OCI-LY7 (cell line): ENCODE measurements around the gene RBKS. TPM values are rescaled to one million over a fixed set of nuclear protein-coding genes. Genes with fewer than 3 reads are reported as not detected.

Experiments used
- BruUV-seq: library from RNA; stranded (reverse); fragments of 400-500 nt; replicated peaks from 2 replicates; lab custom pipeline; 2021; lab: Mats Ljungman, UMichigan
- CTCF ChIA-PET: fragments of 300-600 bp; sonication (Branson Sonifier 250); formaldehyde crosslinking; loops from one replicate; lab custom pipeline; 2022; ENCODE audit warnings: antibody characterized with exemption; ENCODE audit not compliant: unreplicated experiment; lab: Charles Lee
- POLR2A ChIA-PET: fragments of 300-600 bp; sonication (Branson Sonifier 250); formaldehyde crosslinking; loops from one replicate; lab custom pipeline; 2022; ENCODE audit warnings: antibody characterized with exemption; lab: Charles Lee
- DNase-seq: peaks from one replicate; pipeline ENCODE4 v3.0.0-alpha.2; 2015; ENCODE audit warnings: low spot score
- H2AFZ ChIP-seq: fragments of 200-600 bp; sonication (generic), shearing (Covaris generic); 2 replicates; pipeline ENCODE4 v1.6.1; 2014; ENCODE audit warnings: mild to moderate bottlenecking, antibody characterized with exemption, low read length, moderate library complexity
- H3K27ac ChIP-seq: fragments of 200-600 bp; sonication (generic); 2 replicates; pipeline ENCODE4 v1.5.1; 2014; ENCODE audit warnings: mixed run types, low read depth, mild to moderate bottlenecking, moderate library complexity, low read length, inconsistent platforms; ENCODE audit not compliant: poor library complexity, severe bottlenecking
- H3K36me3 ChIP-seq: fragments of 200-600 bp; sonication (generic); 2 replicates; pipeline ENCODE4 v1.6.1; 2014; ENCODE audit warnings: mild to moderate bottlenecking, antibody characterized with exemption, low read length, moderate library complexity, mixed read lengths; ENCODE audit not compliant: insufficient read depth
- H3K4me1 ChIP-seq: fragments of 200-600 bp; sonication (generic); 2 replicates; pipeline ENCODE4 v1.5.1; 2014; ENCODE audit warnings: mild to moderate bottlenecking, low read length; ENCODE audit not compliant: insufficient read depth, poor library complexity, severe bottlenecking
- H3K4me2 ChIP-seq: fragments of 200-600 bp; sonication (generic); 2 replicates; pipeline ENCODE4 v1.6.1; 2014; ENCODE audit warnings: mild to moderate bottlenecking, low read length
- H3K4me3 ChIP-seq: fragments of 200-600 bp; sonication (generic); 2 replicates; pipeline ENCODE4 v1.5.1; 2014; ENCODE audit warnings: mild to moderate bottlenecking, low read depth, low read length; ENCODE audit not compliant: poor library complexity, severe bottlenecking
- H3K79me2 ChIP-seq: fragments of 200-600 bp; sonication (generic); 2 replicates; pipeline ENCODE4 v1.6.1; 2016; ENCODE audit warnings: low read depth, mild to moderate bottlenecking, low read length, moderate library complexity, mixed read lengths; ENCODE audit not compliant: insufficient read depth
- H3K9me2 ChIP-seq: fragments of 200-600 bp; sonication (generic); 2 replicates; pipeline ENCODE4 v1.6.1; 2016; ENCODE audit warnings: mild to moderate bottlenecking, low read length, mixed read lengths; ENCODE audit not compliant: insufficient read depth
- H3K9me3 ChIP-seq: fragments of 200-600 bp; sonication (generic); 2 replicates; pipeline ENCODE4 v1.6.1; 2014; ENCODE audit warnings: mild to moderate bottlenecking, mixed run types, low read length, mixed read lengths
- H4K20me1 ChIP-seq: fragments of 200-600 bp; sonication (generic); 2 replicates; pipeline ENCODE4 v1.6.1; 2014; ENCODE audit warnings: mild to moderate bottlenecking, antibody characterized with exemption, low read length, moderate library complexity, mixed read lengths; ENCODE audit not compliant: insufficient read depth
- CTCF ChIP-seq: fragments of 200-600 bp; sonication (generic); conservative IDR thresholded peaks from 2 replicates; pipeline ENCODE4 v1.5.1; 2014; ENCODE audit warnings: mild to moderate bottlenecking, antibody characterized with exemption, low read length, moderate library complexity, mixed read lengths
- EZH2phosphoT487 ChIP-seq: fragments of 200-600 bp; sonication (generic); IDR thresholded peaks from 2 replicates; pipeline ENCODE4 v1.6.1; 2018; ENCODE audit warnings: low read depth, borderline replicate concordance, mild to moderate bottlenecking, mixed run types, antibody characterized with exemption, low read length, moderate library complexity, mixed read lengths
- intact Hi-C: fragments of 100-400 bp; cut with micrococcal nuclease; formaldehyde crosslinking; loops from one replicate; pipeline ENCODE4 v1.10.0; 2022; ENCODE audit not compliant: unreplicated experiment
- total RNA-seq, 2 experiments: library from RNA; depleted of rRNA in 1 of 2; stranded (reverse); fragments of >200 nt in 1 of 2; shearing (Covaris generic) in 1 of 2; gene quantifications; 2 replicates each; pipeline ENCODE4 v1.2.3, GENCODE V29; 2014 to 2022

RBKS gene
- total RNA-seq, 2 experiments from 2014 or later, result 1.1 TPM

GRCh38 chr2:27871802-27872201, 18.4 kb downstream of the RBKS start:
- Histone ChIP-seq H3K4me3 (no peak overlapping the region), H3K9me3 (no peaks in the 10 kb centered on the region), H3K9me2 (no peaks in the 10 kb centered on the region), H3K36me3 (no peaks in the 10 kb centered on the region), H3K79me2 (no peaks in the 10 kb centered on the region), H3K4me2 (no peak overlapping the region), H3K27ac (no peak overlapping the region), H3K4me1 (no peaks in the 10 kb centered on the region), H2AFZ (no peak overlapping the region), H4K20me1 (no peaks in the 10 kb centered on the region)
- no peak for TF ChIP-seq CTCF
- no peak for TF ChIP-seq EZH2phosphoT487
- CTCF ChIA-PET, result no interaction called here
- BruUV-seq, result no TSS peak
- POLR2A ChIA-PET, result interaction anchor here (0.5 to 0.6 kb wide), 2 partner anchors 13 to 1434 kb away, joined by 3 read pairs; no protein-coding TSS in a partner anchor
- DNase-seq, result no peak
- intact Hi-C loops, result no loop called here

- no peak overlapping the region for H3K4me2 ChIP-seq
- BruUV-seq, result no TSS peak
- TF ChIP-seq EZH2phosphoT487, result no peak
- TF ChIP-seq CTCF, result no peak
- no peak overlapping the region for H2AFZ ChIP-seq
- ChIA-PET CTCF (no interaction called here), POLR2A (interaction anchor here (0.6 kb wide), 1 partner anchor 9 kb away, joined by 3 read pairs; no protein-coding TSS in a partner anchor)
- no peaks in the 10 kb centered on the region for H3K36me3 ChIP-seq
- H3K79me2 ChIP-seq, result no peaks in the 10 kb centered on the region
- no peak overlapping the region for H3K27ac ChIP-seq
- H3K9me2 ChIP-seq, result no peaks in the 10 kb centered on the region
- H3K9me3 ChIP-seq, result no peaks in the 10 kb centered on the region
- intact Hi-C loops, result no loop called here
- no peaks in the 10 kb centered on the region for H3K4me1 ChIP-seq
- H4K20me1 ChIP-seq, result no peaks in the 10 kb centered on the region
- no peak overlapping the region for H3K4me3 ChIP-seq
- no peak for DNase-seq
Observed at GRCh38 chr2:27870724-27871123, 19.5 kb downstream of the RBKS start.

DNA sequence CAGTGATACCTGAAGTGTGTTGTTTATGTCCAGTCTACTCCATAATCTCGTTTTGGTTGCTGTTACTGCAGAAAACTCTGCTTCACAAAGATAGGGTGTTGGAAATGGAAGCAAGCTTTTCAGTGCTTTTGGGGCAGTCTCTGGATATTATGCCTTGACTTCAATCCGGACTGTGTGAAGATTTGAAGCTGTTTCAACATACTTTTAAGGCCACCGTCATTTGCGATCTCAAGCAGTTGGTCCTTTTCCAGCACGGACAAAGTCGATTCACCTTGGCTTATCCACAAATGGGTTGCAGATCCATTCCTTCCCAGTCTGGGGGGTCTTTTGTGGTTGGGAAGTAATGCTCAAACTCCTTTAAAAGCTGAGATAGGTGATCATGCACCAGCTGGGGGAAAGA, 20.4 kb downstream of the RBKS start:
- CTCF ChIA-PET, result no interaction called here
- no peaks in the 10 kb centered on the region for H3K9me2 ChIP-seq
- POLR2A ChIA-PET, result no interaction called here
- no TSS peak for BruUV-seq
- intact Hi-C loops, result no loop called here
- no peak overlapping the region for H2AFZ ChIP-seq
- no peak overlapping the region for H3K27ac ChIP-seq
- H3K4me2 ChIP-seq, result no peak overlapping the region
- H4K20me1 ChIP-seq, result no peaks in the 10 kb centered on the region
- H3K4me3 ChIP-seq, result no peak overlapping the region
- H3K79me2 ChIP-seq, result no peaks in the 10 kb centered on the region
- H3K36me3 ChIP-seq, result no peaks in the 10 kb centered on the region
- H3K4me1 ChIP-seq, result no peaks in the 10 kb centered on the region
- TF ChIP-seq CTCF (no peak), EZH2phosphoT487 (no peak)
- no peak for DNase-seq
- H3K9me3 ChIP-seq, result no peaks in the 10 kb centered on the region
